GM19438 (cell line): ENCODE data around the gene EFNB2.

ENCODE experiments used
- ATAC-seq: cut with Tn5 transposase; IDR thresholded peaks from one replicate; pipeline ENCODE4 v1.9.1; 2021; ENCODE audit warnings: low read depth; ENCODE audit not compliant: unreplicated experiment

The EFNB2 gene

GRCh38 chr13:106526738-106527444, 8.6 kb downstream of the EFNB2 start:
- no peak for ATAC-seq

GRCh38 chr13:106525865-106526264, 9.6 kb downstream of the EFNB2 start:
- ATAC-seq = no peak

- no peak for ATAC-seq
Observed at GRCh38 chr13:106524108-106524507, 11.4 kb downstream of the EFNB2 start.

- ATAC-seq = no peak
Observed at GRCh38 chr13:106523576-106523975, 11.9 kb downstream of the EFNB2 start.

GRCh38 chr13:106522898-106523525, 12.4 kb downstream of the EFNB2 start:
- ATAC-seq = no peak

GRCh38 chr13:106522112-106522705, 13.3 kb downstream of the EFNB2 start:
- ATAC-seq = no peak

- ATAC-seq = no peak
Observed at GRCh38 chr13:106521095-106521799, 14.2 kb downstream of the EFNB2 start.

- ATAC-seq = no peak
Observed at GRCh38 chr13:106520251-106521054, 15.0 kb downstream of the EFNB2 start.

- no peak for ATAC-seq
Observed at GRCh38 chr13:106518512-106518911, 16.9 kb downstream of the EFNB2 start.

GRCh38 chr13:106517109-106517847, 18.2 kb downstream of the EFNB2 start:
- ATAC-seq = no peak

GRCh38 chr13:106515635-106516254, 19.7 kb downstream of the EFNB2 start:
- ATAC-seq = no peak

- ATAC-seq = no peak
Observed at GRCh38 chr13:106514928-106515634, 20.4 kb downstream of the EFNB2 start.

GRCh38 chr13:106513025-106513983, 22.2 kb downstream of the EFNB2 start:
- no peak for ATAC-seq

- ATAC-seq = no peak
Observed at GRCh38 chr13:106507560-106508274, 27.7 kb downstream of the EFNB2 start.

- no peak for ATAC-seq
Observed at GRCh38 chr13:106506286-106506685, 29.2 kb downstream of the EFNB2 start.

- no peak for ATAC-seq
Observed at GRCh38 chr13:106505732-106506131, 29.7 kb downstream of the EFNB2 start.

- no peak for ATAC-seq
Observed at GRCh38 chr13:106505295-106505694, 30.2 kb downstream of the EFNB2 start.
